Measurements from ENCODE around the gene ADCY5. TPM values are rescaled to one million over a fixed set of nuclear protein-coding genes. Genes with fewer than 3 reads are reported as not detected.

ADCY5 gene
- polyA plus RNA-seq, 1 experiment: 0.21 TPM

DNA sequence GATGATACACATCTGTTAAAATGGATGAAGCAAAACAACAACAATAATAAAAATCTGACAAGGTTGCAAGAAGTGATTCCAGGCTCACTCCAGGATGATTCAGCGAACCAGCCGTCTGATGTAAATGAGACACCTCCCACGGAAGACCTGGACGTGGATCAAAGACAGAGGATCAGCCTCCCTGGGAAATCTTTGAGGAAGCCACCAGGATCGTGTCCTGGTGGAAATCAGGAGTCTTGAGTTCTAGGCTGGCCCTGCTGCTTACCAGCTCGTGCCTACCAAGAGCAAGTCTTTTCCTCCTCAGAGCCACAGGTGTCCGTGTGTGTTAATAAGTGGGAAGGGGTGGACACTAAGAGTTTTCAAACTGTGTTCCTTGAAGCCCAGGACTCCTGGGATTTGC is 15.3 kb upstream of the ADCY5 start:
- H3K27me3 ChIP-seq (ENCODE audit: control insufficient read depth, insufficient read depth, low read length): peaks cover 16% of the 10 kb centered on the region
- no peak for DNase-seq (ENCODE audit: low read depth)
- CTCF ChIA-PET: interaction anchor here (0.6 kb wide), 2 partner anchors 518 to 1099 kb away, joined by 3 read pairs; no protein-coding TSS in a partner anchor
- H3K36me3 ChIP-seq (ENCODE audit: control insufficient read depth, insufficient read depth, low read length): no peaks in the 10 kb centered on the region
- TF ChIP-seq, protein P1, sequence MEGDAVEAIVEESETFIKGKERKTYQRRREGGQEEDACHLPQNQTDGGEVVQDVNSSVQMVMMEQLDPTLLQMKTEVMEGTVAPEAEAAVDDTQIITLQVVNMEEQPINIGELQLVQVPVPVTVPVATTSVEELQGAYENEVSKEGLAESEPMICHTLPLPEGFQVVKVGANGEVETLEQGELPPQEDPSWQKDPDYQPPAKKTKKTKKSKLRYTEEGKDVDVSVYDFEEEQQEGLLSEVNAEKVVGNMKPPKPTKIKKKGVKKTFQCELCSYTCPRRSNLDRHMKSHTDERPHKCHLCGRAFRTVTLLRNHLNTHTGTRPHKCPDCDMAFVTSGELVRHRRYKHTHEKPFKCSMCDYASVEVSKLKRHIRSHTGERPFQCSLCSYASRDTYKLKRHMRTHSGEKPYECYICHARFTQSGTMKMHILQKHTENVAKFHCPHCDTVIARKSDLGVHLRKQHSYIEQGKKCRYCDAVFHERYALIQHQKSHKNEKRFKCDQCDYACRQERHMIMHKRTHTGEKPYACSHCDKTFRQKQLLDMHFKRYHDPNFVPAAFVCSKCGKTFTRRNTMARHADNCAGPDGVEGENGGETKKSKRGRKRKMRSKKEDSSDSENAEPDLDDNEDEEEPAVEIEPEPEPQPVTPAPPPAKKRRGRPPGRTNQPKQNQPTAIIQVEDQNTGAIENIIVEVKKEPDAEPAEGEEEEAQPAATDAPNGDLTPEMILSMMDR (IDR thresholded peaks at IDR 0.05; ENCODE audit: insufficient read depth, low read depth, low read length): no peak
- H3K4me3 ChIP-seq (ENCODE audit: low read depth, low read length): no peak overlapping the region
- POLR2A ChIA-PET: no interaction called here

DNA sequence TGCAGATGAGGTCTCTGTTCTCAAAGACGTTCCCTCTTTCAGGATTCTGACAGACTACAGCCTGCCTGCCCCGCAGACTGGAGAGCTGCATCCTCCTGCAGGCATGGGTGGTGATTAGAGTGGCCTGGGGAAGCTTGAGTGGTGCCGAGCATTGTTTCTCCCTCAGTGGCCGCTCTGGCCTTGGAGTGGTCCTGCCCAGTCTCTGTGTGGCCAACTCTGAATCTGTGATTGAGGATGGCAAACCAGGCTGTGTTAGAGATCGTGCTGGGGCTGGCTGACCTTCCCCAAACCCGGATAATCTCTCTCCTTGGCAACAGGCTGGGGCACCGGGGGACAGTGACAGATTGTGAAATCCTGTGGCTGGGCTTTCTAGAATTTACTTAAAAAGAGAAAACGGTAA is 11.0 kb upstream of the ADCY5 start:
- TF ChIP-seq, protein P1 (IDR thresholded peaks at IDR 0.05; ENCODE audit: insufficient read depth, low read depth, low read length): no peak
- Histone ChIP-seq H3K36me3 (ENCODE audit: control insufficient read depth, insufficient read depth, low read length) (no peaks in the 10 kb centered on the region), H3K4me3 (ENCODE audit: low read depth, low read length) (no peak overlapping the region), H3K27me3 (ENCODE audit: control insufficient read depth, insufficient read depth, low read length) (peaks cover 16% of the 10 kb centered on the region)
- POLR2A ChIA-PET: no interaction called here
- CTCF ChIA-PET: interaction anchor here (2.2 kb wide), 1 partner anchor 12 kb away, joined by 6 read pairs; the partner anchor contains the start of gene ADCY5
- DNase-seq (ENCODE audit: low read depth): no peak

DNA sequence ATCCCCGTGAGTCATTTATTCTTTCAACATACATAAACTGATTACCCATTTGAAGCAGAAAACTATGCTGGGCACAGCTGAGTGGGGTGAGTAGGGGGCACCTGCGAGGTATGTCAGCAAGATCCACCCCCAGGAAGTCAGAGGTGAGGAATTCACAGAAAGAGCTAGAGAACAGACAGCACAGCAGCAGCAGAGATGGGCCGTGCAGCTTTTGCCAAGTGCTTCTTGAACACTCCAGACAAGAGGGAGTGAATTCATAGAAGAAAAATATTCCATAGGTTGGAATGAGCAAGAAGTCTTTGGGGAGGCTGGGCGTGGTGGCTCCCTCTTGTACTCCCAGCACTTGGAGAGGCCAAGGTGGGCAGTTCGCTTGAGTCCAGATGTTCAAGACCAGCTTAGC is 9.4 kb upstream of the ADCY5 start:
- CTCF ChIA-PET: interaction anchor here (1.5 kb wide), 1 partner anchor 129 kb away, joined by 4 read pairs; no protein-coding TSS in a partner anchor
- DNase-seq (ENCODE audit: low read depth): no peak
- no peaks in the 10 kb centered on the region for H3K36me3 ChIP-seq (ENCODE audit: control insufficient read depth, insufficient read depth, low read length)
- POLR2A ChIA-PET: no interaction called here
- H3K27me3 ChIP-seq (ENCODE audit: control insufficient read depth, insufficient read depth, low read length): peaks cover 9% of the 10 kb centered on the region
- TF ChIP-seq, protein P1 (IDR thresholded peaks at IDR 0.05; ENCODE audit: insufficient read depth, low read depth, low read length): no peak
- no peak overlapping the region for H3K4me3 ChIP-seq (ENCODE audit: low read depth, low read length)

DNA sequence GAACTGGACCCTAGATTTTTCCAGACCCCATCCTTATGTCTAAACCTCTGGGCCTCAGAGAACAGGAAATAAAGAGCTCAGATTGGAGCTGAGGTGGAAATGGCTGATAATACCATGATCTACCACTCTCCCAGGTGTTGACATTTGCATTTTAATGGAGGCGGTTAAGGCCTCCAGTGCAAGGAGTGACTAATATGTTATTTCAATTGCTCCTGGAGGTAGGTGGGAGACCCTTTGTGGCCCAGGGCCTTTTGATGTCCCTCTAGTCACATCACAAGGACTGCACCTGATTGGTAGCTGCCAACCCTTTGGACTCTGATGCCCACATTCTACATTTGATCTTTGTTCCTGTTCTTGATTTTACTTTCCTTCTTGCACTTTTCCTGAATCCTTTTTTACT is 9.0 kb upstream of the ADCY5 start:
- H3K4me3 ChIP-seq (ENCODE audit: low read depth, low read length): no peak overlapping the region
- TF ChIP-seq, protein P1 (IDR thresholded peaks at IDR 0.05; ENCODE audit: insufficient read depth, low read depth, low read length): no peak
- H3K36me3 ChIP-seq (ENCODE audit: control insufficient read depth, insufficient read depth, low read length): no peaks in the 10 kb centered on the region
- no peak for DNase-seq (ENCODE audit: low read depth)
- POLR2A ChIA-PET: no interaction called here
- CTCF ChIA-PET: interaction anchor here (1.5 kb wide), 1 partner anchor 129 kb away, joined by 4 read pairs; no protein-coding TSS in a partner anchor
- H3K27me3 ChIP-seq (ENCODE audit: control insufficient read depth, insufficient read depth, low read length): peaks cover 9% of the 10 kb centered on the region

DNA sequence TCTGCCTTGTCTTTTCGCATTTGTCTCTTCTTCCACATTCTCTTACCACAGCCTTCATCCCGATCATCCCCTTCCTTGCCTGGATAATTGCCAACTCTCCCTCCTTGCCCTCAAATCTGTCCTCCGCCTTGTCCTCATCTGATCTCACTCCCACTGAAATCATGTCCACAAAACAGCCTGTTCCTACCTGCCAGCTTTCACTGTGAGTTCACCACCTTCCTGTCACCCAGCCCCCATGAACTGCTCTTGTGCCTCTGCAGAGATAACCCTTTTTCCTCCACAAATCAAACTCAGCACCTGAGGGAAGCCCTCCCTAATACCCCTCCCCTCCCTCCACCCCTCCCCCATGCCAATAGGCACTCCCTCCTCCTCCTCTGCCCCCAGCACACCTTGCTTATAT is 4.8 kb upstream of the ADCY5 start:
- ChIA-PET POLR2A (no interaction called here), CTCF (no interaction called here)
- Histone ChIP-seq H3K4me3 (ENCODE audit: low read depth, low read length) (no peak overlapping the region), H3K27me3 (ENCODE audit: control insufficient read depth, insufficient read depth, low read length) (peaks cover 15% of the 10 kb centered on the region), H3K36me3 (ENCODE audit: control insufficient read depth, insufficient read depth, low read length) (no peaks in the 10 kb centered on the region)
- TF ChIP-seq, protein P1 (IDR thresholded peaks at IDR 0.05; ENCODE audit: insufficient read depth, low read depth, low read length): no peak
- DNase-seq (ENCODE audit: low read depth): no peak
